ENCODE results near the gene GNPDA2. TPM values are rescaled to one million over a fixed set of nuclear protein-coding genes. Genes with fewer than 3 reads are reported as not detected.

Gene GNPDA2
- total RNA-seq, 1 donor from 2014 or later, result 14.6 TPM

DNA sequence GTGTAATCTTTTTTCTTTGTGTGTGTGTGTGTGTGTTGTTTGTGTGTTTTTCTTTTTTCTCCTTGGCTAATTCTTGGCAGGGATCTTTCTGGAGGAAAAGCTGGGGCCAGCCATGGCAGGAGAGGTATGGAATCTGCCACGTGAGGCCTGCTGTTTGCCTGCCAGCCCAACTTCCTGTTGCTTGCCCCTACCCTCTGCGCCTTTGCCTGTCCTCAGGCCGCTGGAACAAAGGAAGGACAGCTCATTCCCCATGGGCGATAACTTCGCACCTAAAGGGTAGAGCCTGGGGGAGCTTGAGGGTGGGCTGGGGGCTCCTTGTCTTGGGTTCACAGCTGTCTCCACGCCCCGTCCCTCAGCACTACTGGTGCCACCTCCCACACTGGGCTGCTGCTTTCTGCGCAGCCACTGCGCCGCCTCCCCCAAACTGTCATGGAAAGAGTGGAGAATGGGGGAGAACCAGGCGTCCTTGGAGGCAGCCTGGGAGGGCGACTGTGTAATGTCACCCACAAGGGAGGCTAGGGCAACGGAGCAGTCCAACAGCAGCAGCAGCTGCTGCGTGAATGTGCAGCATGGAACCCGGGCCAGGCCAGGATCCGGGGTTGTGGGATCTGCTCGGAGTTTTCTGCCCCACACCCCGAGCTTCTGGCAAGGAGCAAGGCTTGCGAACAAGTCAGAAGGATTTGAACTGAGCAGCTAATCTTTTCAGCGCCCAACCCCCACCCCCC is 62.7 kb downstream of the GNPDA2 start:
- H3K9ac ChIP-seq (ENCODE audit: low read depth in 1 of 3, low read length in 3 of 3), result no peak overlapping the region
- H3K4me3 ChIP-seq (ENCODE audit: low read length in 3 of 3), result no peak overlapping the region
- no peaks in the 10 kb centered on the region for H3K9me3 ChIP-seq (ENCODE audit: control insufficient read depth in 3 of 3, low read length in 3 of 3)
- no peaks in the 10 kb centered on the region for H3K4me1 ChIP-seq (ENCODE audit: control insufficient read depth in 3 of 3, insufficient read depth in 3 of 3, low read length in 3 of 3)
- no peak overlapping the region for H3K27ac ChIP-seq (ENCODE audit: low read depth, low read length)
- H3K36me3 ChIP-seq (ENCODE audit: control insufficient read depth in 3 of 3, insufficient read depth in 3 of 3, low read length in 3 of 3), result no peaks in the 10 kb centered on the region
- H3K27me3 ChIP-seq (ENCODE audit: control insufficient read depth in 3 of 3, insufficient read depth in 3 of 3, low read length in 3 of 3), result no peaks in the 10 kb centered on the region

- Histone ChIP-seq H3K9me3 (ENCODE audit: control insufficient read depth in 3 of 3, low read length in 3 of 3) (no peaks in the 10 kb centered on the region), H3K4me3 (ENCODE audit: low read length in 3 of 3) (no peak overlapping the region), H3K36me3 (ENCODE audit: control insufficient read depth in 3 of 3, insufficient read depth in 3 of 3, low read length in 3 of 3) (no peaks in the 10 kb centered on the region), H3K27ac (ENCODE audit: low read depth, low read length) (no peak overlapping the region), H3K27me3 (ENCODE audit: control insufficient read depth in 3 of 3, insufficient read depth in 3 of 3, low read length in 3 of 3) (no peaks in the 10 kb centered on the region), H3K9ac (ENCODE audit: low read depth in 1 of 3, low read length in 3 of 3) (no peak overlapping the region), H3K4me1 (ENCODE audit: control insufficient read depth in 3 of 3, insufficient read depth in 3 of 3, low read length in 3 of 3) (no peaks in the 10 kb centered on the region)
Measured at GRCh38 chr4:44662623-44663005, 63.7 kb downstream of the GNPDA2 start.

DNA sequence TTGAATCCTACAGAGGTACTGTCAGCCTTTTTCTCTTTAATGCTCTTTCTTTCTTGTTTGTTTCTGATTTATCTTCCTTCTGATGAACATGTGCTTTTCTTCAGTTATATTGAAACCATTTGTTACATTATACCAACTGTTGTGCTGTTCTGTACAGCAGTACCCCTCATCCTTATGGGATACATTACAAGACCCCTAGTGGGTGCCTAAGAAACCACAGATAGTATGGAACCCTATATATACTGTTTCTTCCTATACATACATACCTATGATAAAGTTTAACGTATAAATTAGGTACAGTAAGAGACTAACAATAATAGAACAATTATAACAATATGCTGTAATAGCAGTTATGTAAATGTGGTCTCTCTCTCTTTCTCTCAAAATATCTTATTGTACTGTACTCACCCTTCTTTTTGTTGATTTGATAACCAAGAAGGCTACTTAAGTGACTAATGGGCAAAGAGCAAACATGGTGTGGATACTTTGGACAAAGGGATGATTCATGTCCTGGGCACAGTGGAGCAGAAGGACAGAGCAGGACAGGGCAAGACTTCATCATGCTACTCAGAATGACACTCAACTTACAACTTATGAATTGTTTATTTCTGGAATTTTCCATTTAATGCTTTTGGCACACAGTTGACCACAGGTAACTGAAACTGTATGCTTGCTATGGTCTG is 64.3 kb downstream of the GNPDA2 start:
- no peak overlapping the region for H3K27ac ChIP-seq (ENCODE audit: low read depth, low read length)
- no peak overlapping the region for H3K4me3 ChIP-seq (ENCODE audit: low read length in 3 of 3)
- H3K9me3 ChIP-seq (ENCODE audit: control insufficient read depth in 3 of 3, low read length in 3 of 3), result no peaks in the 10 kb centered on the region
- no peak overlapping the region for H3K9ac ChIP-seq (ENCODE audit: low read depth in 1 of 3, low read length in 3 of 3)
- H3K4me1 ChIP-seq (ENCODE audit: control insufficient read depth in 3 of 3, insufficient read depth in 3 of 3, low read length in 3 of 3), result no peaks in the 10 kb centered on the region
- H3K27me3 ChIP-seq (ENCODE audit: control insufficient read depth in 3 of 3, insufficient read depth in 3 of 3, low read length in 3 of 3), result no peaks in the 10 kb centered on the region
- no peaks in the 10 kb centered on the region for H3K36me3 ChIP-seq (ENCODE audit: control insufficient read depth in 3 of 3, insufficient read depth in 3 of 3, low read length in 3 of 3)

GRCh38 chr4:44660396-44660795 is 66.0 kb downstream of the GNPDA2 start:
- H3K36me3 ChIP-seq (ENCODE audit: control insufficient read depth in 3 of 3, insufficient read depth in 3 of 3, low read length in 3 of 3), result no peaks in the 10 kb centered on the region
- H3K4me3 ChIP-seq (ENCODE audit: low read length in 3 of 3), result no peak overlapping the region
- H3K27ac ChIP-seq (ENCODE audit: low read depth, low read length), result no peak overlapping the region
- H3K27me3 ChIP-seq (ENCODE audit: control insufficient read depth in 3 of 3, insufficient read depth in 3 of 3, low read length in 3 of 3), result no peaks in the 10 kb centered on the region
- no peaks in the 10 kb centered on the region for H3K9me3 ChIP-seq (ENCODE audit: control insufficient read depth in 3 of 3, low read length in 3 of 3)
- H3K4me1 ChIP-seq (ENCODE audit: control insufficient read depth in 3 of 3, insufficient read depth in 3 of 3, low read length in 3 of 3), result no peaks in the 10 kb centered on the region
- no peak overlapping the region for H3K9ac ChIP-seq (ENCODE audit: low read depth in 1 of 3, low read length in 3 of 3)

GRCh38 chr4:44652002-44652401 is 74.4 kb downstream of the GNPDA2 start:
- Histone ChIP-seq H3K9ac (ENCODE audit: low read depth in 1 of 3, low read length in 3 of 3) (peak overlapping the region in 2 of 3 donors; percentile 71 to 76), H3K9me3 (ENCODE audit: control insufficient read depth in 3 of 3, low read length in 3 of 3) (no peaks in the 10 kb centered on the region), H3K4me3 (ENCODE audit: low read length in 3 of 3) (no peak overlapping the region), H3K4me1 (ENCODE audit: control insufficient read depth in 3 of 3, insufficient read depth in 3 of 3, low read length in 3 of 3) (peaks cover 0 to 6% (median 5%) of the 10 kb centered on the region in 3 donors), H3K36me3 (ENCODE audit: control insufficient read depth in 3 of 3, insufficient read depth in 3 of 3, low read length in 3 of 3) (peaks cover 0 to 1% (median 0%) of the 10 kb centered on the region in 3 donors), H3K27me3 (ENCODE audit: control insufficient read depth in 3 of 3, insufficient read depth in 3 of 3, low read length in 3 of 3) (no peaks in the 10 kb centered on the region), H3K27ac (ENCODE audit: low read depth, low read length) (peak overlapping the region; percentile 86)

Other genes with a start within 250 kb of the GNPDA2 start
- 6.8 TPM for gene YIPF7, start 74.9 kb downstream of the GNPDA2 start, total RNA-seq
- 12.0 TPM for gene GUF1, start 48.1 kb downstream of the GNPDA2 start, total RNA-seq

All from skeletal muscle tissue (tissue), 4 donors.